GM18520 (cell line): Measurements from ENCODE around the gene SH3PXD2A.
A peak's percentile ranks its signal among the peaks of the same experiment; 100 is the strongest.

Experiments
- ATAC-seq: cut with Tn5 transposase; IDR thresholded peaks from one replicate; pipeline ENCODE4 v1.9.1; 2021; ENCODE audit not compliant: unreplicated experiment

SH3PXD2A gene

DNA sequence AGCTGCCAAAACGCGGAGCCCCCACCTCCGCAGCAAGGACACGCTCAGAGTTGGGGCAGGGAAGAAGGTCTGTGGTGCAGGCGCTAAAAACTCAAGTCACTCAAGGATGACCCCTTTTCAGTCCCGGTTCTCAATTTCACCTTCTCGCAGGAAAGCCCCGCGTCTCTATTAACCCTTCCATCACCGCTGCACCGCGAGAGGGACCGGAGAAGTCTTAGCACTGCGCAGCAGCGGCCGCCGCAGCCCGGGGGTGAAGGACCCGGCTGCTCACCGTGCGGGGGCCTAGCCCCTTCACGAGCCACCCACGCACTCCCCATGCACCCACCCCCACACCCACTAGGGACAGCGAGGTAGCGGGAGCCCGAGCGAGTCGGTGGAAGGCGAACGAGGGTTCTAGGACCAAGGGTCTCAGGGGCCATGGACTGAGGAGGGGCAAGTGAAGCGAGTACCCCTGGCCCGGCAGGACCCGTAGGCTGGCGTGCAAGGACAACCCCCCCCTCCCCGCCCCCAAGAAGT, 162.9 kb downstream of the SH3PXD2A start:
- ATAC-seq, result peak; percentile 52

- ATAC-seq, result peak; percentile 10
Observed at GRCh38 chr10:103691723-103692435, 163.5 kb downstream of the SH3PXD2A start.

GRCh38 chr10:103691267-103691666, 164.1 kb downstream of the SH3PXD2A start:
- no peak for ATAC-seq

GRCh38 chr10:103690281-103690680, 165.1 kb downstream of the SH3PXD2A start:
- no peak for ATAC-seq

DNA sequence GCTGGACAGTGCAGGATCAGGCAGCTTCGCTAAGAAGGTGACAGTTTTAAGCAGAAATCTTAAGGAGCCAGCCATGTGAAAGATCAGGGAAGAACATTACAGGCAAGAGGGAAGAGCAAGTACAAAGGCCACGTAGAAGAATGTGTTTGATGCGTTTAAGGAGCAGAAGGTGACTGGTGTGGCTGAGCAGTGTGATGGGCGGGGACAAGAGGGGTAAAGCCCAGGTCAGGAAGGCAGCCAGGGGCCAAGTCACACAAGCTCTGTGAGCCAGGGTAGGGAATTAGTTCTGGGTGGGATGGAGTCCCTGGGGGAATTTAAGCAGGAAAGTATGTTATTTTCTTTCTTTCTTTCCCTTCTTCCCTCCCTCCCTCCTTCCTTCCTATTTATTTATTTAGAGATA, 166.9 kb downstream of the SH3PXD2A start:
- ATAC-seq, result no peak

DNA sequence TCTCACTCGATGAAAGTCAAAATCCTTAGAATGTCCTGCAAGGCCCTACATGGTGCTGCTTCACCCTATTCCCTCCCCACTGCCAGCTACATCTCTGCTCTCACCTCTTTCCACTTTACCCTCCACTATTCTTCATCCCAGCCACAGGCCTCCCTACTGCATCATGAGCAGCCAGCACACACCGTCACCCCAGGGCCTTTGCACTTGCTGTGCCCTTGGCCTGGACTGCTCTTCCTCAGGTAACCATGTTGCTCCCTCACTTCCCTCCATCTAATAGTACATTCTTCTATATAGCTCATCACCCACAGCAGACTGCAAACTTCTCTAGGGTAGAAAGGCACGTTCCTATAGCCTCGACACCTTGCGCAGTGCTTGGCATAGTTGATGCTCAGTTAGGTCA, 167.7 kb downstream of the SH3PXD2A start:
- ATAC-seq, result no peak

GRCh38 chr10:103687172-103687571, 168.2 kb downstream of the SH3PXD2A start:
- ATAC-seq, result no peak

DNA sequence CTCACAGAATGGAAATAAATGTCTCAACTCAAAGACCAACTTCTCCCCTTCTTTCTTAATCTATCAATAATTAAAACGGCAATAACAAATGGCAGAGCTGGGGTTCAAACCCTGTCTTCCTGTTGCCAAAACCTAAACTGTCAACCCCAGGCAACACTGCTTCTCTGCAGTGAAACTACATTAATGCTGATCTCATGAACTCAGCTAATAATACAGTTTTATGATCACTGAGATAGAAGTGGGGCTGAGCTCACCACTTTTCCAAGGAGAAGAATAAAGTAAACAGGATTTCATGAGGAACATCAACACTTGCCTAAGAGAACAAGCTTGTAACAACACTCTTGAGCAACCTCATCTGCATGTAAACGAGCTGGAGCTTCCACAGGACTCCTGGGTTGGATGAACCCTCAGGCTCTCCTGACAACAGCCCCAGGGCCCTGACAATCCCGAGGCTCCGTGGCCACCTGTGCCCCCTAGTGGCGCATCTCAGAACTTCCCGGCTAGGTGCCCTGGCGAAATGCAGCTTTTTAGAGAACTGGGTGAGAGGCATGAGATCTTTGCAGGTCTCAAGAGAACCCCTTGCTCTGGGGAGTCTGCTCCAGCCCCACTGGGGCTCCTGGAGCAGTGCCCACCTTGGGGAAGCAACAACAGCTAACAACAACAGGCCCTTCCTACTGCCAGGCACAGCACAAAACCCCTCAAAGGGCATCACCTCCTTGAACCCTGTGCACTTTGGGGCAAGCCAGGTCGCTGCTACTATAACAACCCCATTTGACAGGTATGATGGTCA, 169.3 kb downstream of the SH3PXD2A start:
- no peak for ATAC-seq

DNA sequence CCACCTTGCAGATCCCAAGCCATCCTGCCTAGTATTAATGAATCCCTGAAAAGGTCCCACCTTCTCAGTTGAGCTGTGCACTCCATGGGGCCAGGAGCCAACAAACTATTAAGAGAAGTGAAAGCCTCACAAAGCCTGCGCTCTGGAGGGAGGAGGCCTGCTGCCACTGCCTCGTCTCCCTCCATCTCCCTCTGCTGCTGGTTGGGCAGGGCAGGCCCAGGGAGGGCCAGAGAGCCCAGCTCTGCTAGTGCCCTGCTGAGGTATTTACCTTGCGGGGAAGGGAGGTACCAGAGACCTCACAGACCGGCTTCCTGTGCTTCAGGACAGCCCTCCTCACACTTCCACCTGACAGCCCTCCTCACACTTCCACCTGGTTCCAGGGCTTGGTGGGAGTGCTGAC, 171.5 kb downstream of the SH3PXD2A start:
- no peak for ATAC-seq

- no peak for ATAC-seq
Observed at GRCh38 chr10:103682631-103683030, 172.7 kb downstream of the SH3PXD2A start.

DNA sequence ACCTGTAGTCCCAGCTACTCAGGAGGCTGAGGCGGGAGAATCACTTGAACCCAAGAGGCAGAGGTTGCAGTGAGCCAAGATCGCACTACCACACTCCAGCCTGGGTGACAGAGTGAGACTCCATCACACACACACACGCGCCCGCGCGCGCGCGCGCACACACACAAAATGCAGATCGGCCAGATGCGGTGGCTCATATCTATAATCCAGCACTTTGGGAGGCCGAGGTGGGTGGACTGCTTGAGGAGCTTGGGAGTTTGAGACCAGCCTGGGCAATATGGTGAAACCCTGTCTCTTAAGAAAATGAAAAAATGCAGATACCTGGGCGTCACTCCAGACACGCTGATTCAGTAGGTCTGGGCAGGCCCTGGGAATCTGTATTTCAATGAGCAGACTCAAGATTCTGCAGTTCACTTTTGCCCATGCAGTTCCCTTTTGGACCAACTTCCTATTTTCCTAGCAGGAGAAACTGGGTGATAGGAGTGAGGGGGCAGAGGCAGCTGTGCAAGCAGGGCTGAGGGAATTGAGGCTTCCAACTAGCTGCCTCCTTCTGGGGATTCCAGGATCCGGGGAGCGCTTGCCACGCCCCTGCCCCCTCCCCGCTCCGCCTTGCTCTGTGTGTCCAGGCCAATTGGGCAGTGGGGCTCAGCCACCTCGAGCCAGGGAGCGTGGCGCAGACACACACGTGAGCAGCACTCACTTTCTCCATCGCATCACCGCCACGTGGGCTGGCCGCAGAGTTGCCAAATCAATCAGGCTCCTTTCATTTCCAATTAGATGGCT, 173.6 kb downstream of the SH3PXD2A start:
- no peak for ATAC-seq

- no peak for ATAC-seq
Observed at GRCh38 chr10:103680869-103681236, 174.5 kb downstream of the SH3PXD2A start.

DNA sequence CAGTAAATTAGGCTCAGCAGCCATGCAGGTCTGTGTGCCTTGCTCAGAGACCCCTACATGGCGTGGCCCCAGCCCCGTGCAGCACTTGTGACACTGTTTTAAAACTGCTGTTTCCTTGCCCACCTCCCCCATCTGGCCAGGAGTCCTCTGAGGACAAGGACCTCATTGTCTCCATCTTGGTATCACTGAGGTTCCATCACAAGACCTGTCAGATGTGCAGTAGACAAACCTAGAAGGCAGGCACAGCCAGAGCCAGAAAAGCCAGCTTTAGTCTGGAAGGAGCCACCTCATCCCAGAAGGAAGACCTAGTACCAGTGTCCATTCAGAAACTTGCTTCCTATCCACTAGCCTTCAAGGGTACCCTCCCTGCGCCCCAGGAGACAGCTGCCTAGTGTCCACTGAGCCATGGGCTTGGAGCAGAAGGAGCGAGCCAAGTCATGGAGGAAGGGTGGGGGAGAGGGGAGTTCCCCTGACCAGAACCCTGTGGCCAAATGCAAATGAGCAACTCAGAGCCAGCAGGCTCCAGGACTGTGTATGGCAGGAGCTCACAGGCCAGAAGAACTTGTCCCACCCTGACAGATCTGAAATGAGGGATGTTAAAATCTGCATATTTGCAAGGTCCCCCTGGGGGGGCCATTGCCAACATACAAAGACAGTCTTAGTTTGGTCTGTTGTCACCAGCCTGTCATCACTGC, 176.1 kb downstream of the SH3PXD2A start:
- peak; percentile 34 for ATAC-seq

DNA sequence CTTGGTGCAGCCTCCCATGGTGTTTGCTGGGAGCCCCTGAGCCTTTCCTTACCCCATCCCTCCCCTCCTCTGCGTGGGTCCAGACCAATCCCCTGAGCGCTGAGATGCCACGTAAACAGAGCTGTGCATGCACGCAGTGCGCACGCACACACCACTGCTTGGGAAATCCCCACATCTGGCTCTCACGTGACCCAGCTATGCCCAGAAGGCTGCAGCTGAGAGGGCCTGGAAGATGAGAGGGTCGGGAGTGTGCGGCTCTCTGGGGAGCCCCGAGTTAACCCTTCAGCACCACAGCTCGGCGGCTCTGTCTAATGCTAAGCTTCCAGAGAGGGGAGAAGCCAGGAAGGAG, 177.2 kb downstream of the SH3PXD2A start:
- ATAC-seq, result peak; percentile 80

GRCh38 chr10:103677486-103678177, 177.7 kb downstream of the SH3PXD2A start:
- ATAC-seq, result no peak

DNA sequence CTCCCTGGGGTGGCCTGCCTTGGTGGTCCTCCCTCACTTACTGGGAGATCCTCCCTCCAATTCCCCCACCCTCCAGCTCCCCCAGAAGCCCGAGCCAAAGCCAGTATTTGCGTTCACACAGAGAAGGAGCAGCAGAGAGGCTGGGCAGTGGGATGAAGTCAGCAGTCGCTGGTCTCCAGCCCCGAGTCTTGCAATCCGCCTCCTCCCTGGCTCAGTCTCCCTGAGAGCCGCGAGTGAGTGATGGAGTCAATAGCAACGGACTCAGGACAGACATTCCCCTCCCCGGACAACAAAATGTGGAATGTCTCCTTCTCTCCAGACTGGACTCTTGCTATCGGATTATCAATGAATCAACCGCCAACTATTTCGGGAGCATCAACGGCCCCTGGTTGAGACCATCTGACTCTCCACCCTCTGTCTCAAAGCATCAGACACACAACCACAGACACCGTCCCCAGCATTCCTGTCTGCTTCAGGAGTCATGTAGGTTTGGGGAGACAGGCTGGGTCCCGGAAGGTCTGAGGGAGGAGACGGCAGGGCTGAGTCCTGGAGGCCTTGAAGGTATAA, 178.4 kb downstream of the SH3PXD2A start:
- no peak for ATAC-seq

GRCh38 chr10:103676058-103676785, 179.2 kb downstream of the SH3PXD2A start:
- ATAC-seq, result no peak

DNA sequence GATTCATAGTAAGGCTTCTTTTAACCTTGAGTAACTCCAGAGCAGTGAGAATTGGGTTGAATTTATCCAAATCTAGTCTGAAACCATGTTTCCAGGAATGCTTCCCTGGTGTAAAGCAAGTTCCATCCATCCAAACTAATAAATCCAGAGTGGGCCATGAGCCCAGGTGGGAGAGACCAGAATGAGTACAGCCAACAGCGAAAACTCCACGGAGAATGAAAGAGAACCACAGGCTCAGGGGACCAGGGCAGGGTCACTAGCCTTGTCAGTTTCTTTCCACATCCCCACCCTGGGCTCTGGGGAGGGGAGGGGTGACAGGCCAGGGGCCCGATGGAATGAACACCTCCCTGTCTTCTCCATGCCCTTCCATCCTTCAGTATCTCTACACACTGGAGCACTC, 181.8 kb downstream of the SH3PXD2A start:
- ATAC-seq, result no peak

DNA sequence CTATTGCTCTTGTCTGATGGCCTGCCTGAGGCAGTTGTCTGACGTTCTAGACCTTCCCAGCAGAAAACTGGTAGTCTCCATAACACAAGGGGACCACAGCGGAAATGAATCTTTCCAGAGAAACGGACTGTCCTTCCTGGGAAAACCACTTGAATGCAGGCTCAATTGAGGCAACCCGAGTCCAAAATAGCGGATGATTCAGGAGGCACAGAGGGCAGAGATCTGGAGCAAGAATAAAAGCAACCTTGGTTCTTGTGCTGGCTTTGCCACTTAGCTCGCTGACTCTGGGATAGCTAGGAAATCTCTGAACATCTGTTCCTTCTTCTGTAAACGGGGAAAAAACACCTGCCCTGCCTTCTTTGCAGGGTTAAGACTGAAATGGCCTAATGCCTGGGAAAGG, 183.0 kb downstream of the SH3PXD2A start:
- no peak for ATAC-seq
